SK-MEL-5 (cell line): ENCODE measurements around the gene PAK1. TPM values are rescaled to one million over a fixed set of nuclear protein-coding genes. Genes with fewer than 3 reads are reported as not detected.
A peak's percentile ranks its signal among the peaks of the same experiment; 100 is the strongest.
"Not testable (repeated sequence)": the region's sequence is repeated elsewhere in the genome, so short reads cannot be mapped to it uniquely, and the experiment has no call there.

Source experiments
- DNase-seq: peaks from one replicate; pipeline ENCODE4 v3.0.0-alpha.2; 2016; ENCODE audit warnings: low read depth, low spot score
- in situ Hi-C: cut with HindIII; loops from 2 replicates; pipeline ENCODE4 v1.10.0; 2016; ENCODE audit warnings: low sequenced_read_pairs, high pct_unique_total_duplicates, low pct_unique_long_range_greater_than_20kb
- total RNA-seq: library from RNA; depleted of rRNA; stranded (reverse); fragments of >200 nt; shearing (Covaris generic); gene quantifications from 2 replicates; pipeline ENCODE4 v1.2.3, GENCODE V29; 2014

The PAK1 gene
- total RNA-seq, 1 experiment from 2014 or later = 29.0 TPM

GRCh38 chr11:77309401-77310085 is 164.4 kb downstream of the PAK1 start:
- in situ Hi-C loops = no loop called here

GRCh38 chr11:77308838-77309237 is 165.1 kb downstream of the PAK1 start:
- in situ Hi-C loops = no loop called here
- no peak for DNase-seq

More at GRCh38 chr11:77309401-77310085, 164.4 kb downstream of the PAK1 start:
- DNase-seq = no peak

GRCh38 chr11:77303328-77303727 is 170.6 kb downstream of the PAK1 start:
- in situ Hi-C loops = no loop called here
- DNase-seq = no peak

- in situ Hi-C loops = no loop called here
- DNase-seq = no peak
These were observed 171.1 kb downstream of the PAK1 start for GRCh38 chr11:77302752-77303151.

- in situ Hi-C loops = no loop called here
These were observed 172.4 kb downstream of the PAK1 start, which contains the start of gene GDPD4 for GRCh38 chr11:77301510-77301909. Gene GDPD4 (minus strand): TSS chr11:77301686. CDS start chr11:77285137, 16,549 bp downstream.

GRCh38 chr11:77300695-77301094 is 173.2 kb downstream of the PAK1 start:
- DNase-seq = no peak
- in situ Hi-C loops = no loop called here

More at GRCh38 chr11:77301510-77301909, 172.4 kb downstream of the PAK1 start, which contains the start of gene GDPD4:
- DNase-seq = no peak

GRCh38 chr11:77300028-77300427 is 173.9 kb downstream of the PAK1 start:
- in situ Hi-C loops = not testable (repeated sequence)
- DNase-seq = peak; percentile 15

GRCh38 chr11:77299528-77299993 is 174.3 kb downstream of the PAK1 start:
- in situ Hi-C loops = no loop called here

GRCh38 chr11:77294040-77294439 is 179.9 kb downstream of the PAK1 start:
- DNase-seq = no peak
- in situ Hi-C loops = no loop called here

More at GRCh38 chr11:77299528-77299993, 174.3 kb downstream of the PAK1 start:
- no peak for DNase-seq

GRCh38 chr11:77289737-77290136 is 184.2 kb downstream of the PAK1 start:
- DNase-seq = no peak
- in situ Hi-C loops = no loop called here

GRCh38 chr11:77287615-77288273 is 186.2 kb downstream of the PAK1 start:
- DNase-seq = no peak
- in situ Hi-C loops = no loop called here

GRCh38 chr11:77287136-77287535 is 186.8 kb downstream of the PAK1 start:
- DNase-seq = no peak
- in situ Hi-C loops = no loop called here

GRCh38 chr11:77284476-77285468 is 189.1 kb downstream of the PAK1 start:
- no peak for DNase-seq
- in situ Hi-C loops = no loop called here

- DNase-seq = no peak
- in situ Hi-C loops = no loop called here
These were observed 190.8 kb downstream of the PAK1 start for GRCh38 chr11:77283101-77283500.

- in situ Hi-C loops = no loop called here
- DNase-seq = no peak
These were observed 195.0 kb downstream of the PAK1 start for GRCh38 chr11:77278595-77279506.

GRCh38 chr11:77276271-77276670 is 197.6 kb downstream of the PAK1 start:
- in situ Hi-C loops = no loop called here
- no peak for DNase-seq
